H9 (cell line): ENCODE measurements around the gene OLFM1. TPM values are rescaled to one million over a fixed set of nuclear protein-coding genes. Genes with fewer than 3 reads are reported as not detected.
A peak's percentile ranks its signal among the peaks of the same experiment; 100 is the strongest.

Source experiments
- DNase-seq: peaks from one replicate; pipeline ENCODE4 v3.0.0-alpha.2; 2017
- H2AFZ ChIP-seq: one replicate; pipeline ENCODE4 v1.6.1; 2013; ENCODE audit warnings: mild to moderate bottlenecking, low read length, control low read depth, moderate library complexity
- H2AK5ac ChIP-seq: 2 replicates; pipeline ENCODE4 v1.6.1; 2013; ENCODE audit warnings: low read length, control low read depth, mixed read lengths; ENCODE audit not compliant: insufficient read length
- H2BK120ac ChIP-seq: one replicate; pipeline ENCODE4 v1.6.1; 2013; ENCODE audit warnings: low read depth, mild to moderate bottlenecking, low read length, control low read depth, inconsistent platforms; ENCODE audit not compliant: poor library complexity, severe bottlenecking
- H2BK12ac ChIP-seq: 2 replicates; pipeline ENCODE4 v1.6.1; 2013; ENCODE audit warnings: low read length, control low read depth, mixed read lengths, low read depth; ENCODE audit not compliant: insufficient read length
- H2BK15ac ChIP-seq: 2 replicates; pipeline ENCODE4 v1.6.1; 2013; ENCODE audit warnings: low read depth, low read length, control low read depth
- H2BK20ac ChIP-seq: one replicate; pipeline ENCODE4 v1.6.1; 2013; ENCODE audit warnings: low read depth, mild to moderate bottlenecking, low read length, control low read depth, inconsistent platforms; ENCODE audit not compliant: poor library complexity, severe bottlenecking
- H2BK5ac ChIP-seq: 2 replicates; pipeline ENCODE4 v1.6.1; 2013; ENCODE audit warnings: low read length, control low read depth, mixed read lengths; ENCODE audit not compliant: insufficient read length
- H3K14ac ChIP-seq: 2 replicates; pipeline ENCODE4 v1.6.1; 2013; ENCODE audit warnings: low read length, control low read depth; ENCODE audit not compliant: insufficient read depth
- H3K18ac ChIP-seq: 2 replicates; pipeline ENCODE4 v1.6.1; 2013; ENCODE audit warnings: low read depth, mild to moderate bottlenecking, mixed read lengths, low read length, control low read depth; ENCODE audit not compliant: insufficient read length
- H3K23ac ChIP-seq: 2 replicates; pipeline ENCODE4 v1.6.1; 2013; ENCODE audit warnings: low read length, control low read depth, mixed read lengths, low read depth; ENCODE audit not compliant: insufficient read length
- H3K23me2 ChIP-seq: 2 replicates; pipeline ENCODE4 v1.6.1; 2013; ENCODE audit warnings: low read depth, mild to moderate bottlenecking, mixed read lengths, low read length, control low read depth; ENCODE audit not compliant: insufficient read length, poor library complexity, severe bottlenecking
- H3K27ac ChIP-seq: 2 replicates; pipeline ENCODE4 v1.5.1; 2013; ENCODE audit warnings: low read length, control low read depth, mixed read lengths, low read depth; ENCODE audit not compliant: insufficient read length
- H3K27me3 ChIP-seq: 2 replicates; pipeline ENCODE4 v1.6.1; 2013; ENCODE audit warnings: low read length, control low read depth, inconsistent platforms; ENCODE audit not compliant: insufficient read depth
- H3K4ac ChIP-seq: 2 replicates; pipeline ENCODE4 v1.6.1; 2013; ENCODE audit warnings: low read depth, mild to moderate bottlenecking, control low read depth, inconsistent platforms, low read length, moderate library complexity
- H3K4me1 ChIP-seq: 2 replicates; pipeline ENCODE4 v1.6.1; 2013; ENCODE audit warnings: low read length, control low read depth, inconsistent platforms; ENCODE audit not compliant: insufficient read depth
- H3K4me2 ChIP-seq: 2 replicates; pipeline ENCODE4 v1.6.1; 2013; ENCODE audit warnings: low read length, control low read depth, mixed read lengths; ENCODE audit not compliant: insufficient read length, insufficient read depth
- H3K56ac ChIP-seq: 2 replicates; pipeline ENCODE4 v1.6.1; 2013; ENCODE audit warnings: low read depth, mild to moderate bottlenecking, mixed read lengths, low read length, control low read depth; ENCODE audit not compliant: insufficient read length
- H3K79me1 ChIP-seq: 2 replicates; pipeline ENCODE4 v1.6.1; 2013; ENCODE audit warnings: low read depth, mild to moderate bottlenecking, moderate library complexity, low read length, control low read depth, inconsistent platforms; ENCODE audit not compliant: insufficient read depth, poor library complexity, severe bottlenecking
- H3K79me2 ChIP-seq: 2 replicates; pipeline ENCODE4 v1.6.1; 2013; ENCODE audit warnings: low read length, control low read depth, inconsistent platforms; ENCODE audit not compliant: insufficient read depth
- H3K9ac ChIP-seq: 2 replicates; pipeline ENCODE4 v1.6.1; 2013; ENCODE audit warnings: low read length, control low read depth, mixed read lengths; ENCODE audit not compliant: insufficient read length; ENCODE audit errors: extremely low read depth
- H3K9me3 ChIP-seq: one replicate; pipeline ENCODE4 v1.6.1; 2013; ENCODE audit warnings: low read depth, low read length, inconsistent platforms; ENCODE audit not compliant: control insufficient read depth
- H3T11ph ChIP-seq: one replicate; pipeline ENCODE4 v1.6.1; 2013; ENCODE audit warnings: mild to moderate bottlenecking, low read length, control low read depth, inconsistent platforms
- H4K20me1 ChIP-seq: one replicate; pipeline ENCODE4 v1.6.1; 2013; ENCODE audit not compliant: control insufficient read depth, insufficient read length, insufficient read depth
- H4K5ac ChIP-seq: 2 replicates; pipeline ENCODE4 v1.6.1; 2013; ENCODE audit warnings: low read depth, mild to moderate bottlenecking, mixed read lengths, low read length, control low read depth; ENCODE audit not compliant: insufficient read length
- H4K8ac ChIP-seq: replicated peaks from 2 replicates; pipeline ENCODE4 v1.6.1; 2013; ENCODE audit warnings: low read length, control low read depth, mixed read lengths, low read depth; ENCODE audit not compliant: insufficient read length
- H4K91ac ChIP-seq: 2 replicates; pipeline ENCODE4 v1.6.1; 2013; ENCODE audit warnings: low read depth, mild to moderate bottlenecking, moderate library complexity, mixed read lengths, low read length, control low read depth; ENCODE audit not compliant: insufficient read length
- H3K27ac Mint-ChIP-seq, 3 experiments: 2 replicates in 2 of 3; 3 replicates in 1 of 3; pipeline ENCODE4 v1.8.0; 2020 to 2021; ENCODE audit warnings: mixed read lengths in 3 of 3, mild to moderate bottlenecking in 1 of 3, moderate library complexity in 1 of 3
- H3K27me3 Mint-ChIP-seq: 2 replicates; pipeline ENCODE4 v1.8.0; 2021; ENCODE audit warnings: low read depth, mild to moderate bottlenecking, moderate library complexity, mixed read lengths
- H3K36me3 Mint-ChIP-seq, 3 experiments: 2 replicates in 2 of 3; 3 replicates in 1 of 3; pipeline ENCODE4 v1.8.0; 2020 to 2021; ENCODE audit warnings: low read depth in 3 of 3, mixed read lengths in 3 of 3; ENCODE audit not compliant: insufficient read depth in 1 of 3
- H3K4me1 Mint-ChIP-seq, 2 experiments: 2 replicates each; pipeline ENCODE4 v1.8.0; 2020; ENCODE audit warnings: mixed read lengths in 2 of 2
- H3K4me3 Mint-ChIP-seq, 2 experiments: 2 replicates in 1 of 2; 3 replicates in 1 of 2; pipeline ENCODE4 v1.8.0; 2020 to 2021; ENCODE audit warnings: mild to moderate bottlenecking in 2 of 2, mixed read lengths in 2 of 2, moderate library complexity in 1 of 2
- H3K9me3 Mint-ChIP-seq, 2 experiments: 2 replicates in 1 of 2; 3 replicates in 1 of 2; pipeline ENCODE4 v1.8.0; 2020; ENCODE audit warnings: mild to moderate bottlenecking in 2 of 2, mixed read lengths in 2 of 2, moderate library complexity in 1 of 2
- CTCF ChIP-seq: fragments of 200-600 bp; sonication (generic); conservative IDR thresholded peaks from 3 replicates; pipeline ENCODE4 v1.8.0; 2021; ENCODE audit warnings: antibody characterized with exemption, mild to moderate bottlenecking
- WGBS: extraction: QIAGEN DNeasy Blood & Tissue Kit; methylation state at CpG from one replicate; pipeline ENCODE4 v1.1.7; 2013; ENCODE audit warnings: missing lambda C conversion rate, low lambda C conversion rate, mixed read lengths; ENCODE audit not compliant: insufficient read length; ENCODE audit errors: extremely low coverage; 5-methylcytosine and 5-hydroxymethylcytosine counted together
- total RNA-seq: library from RNA; stranded (reverse); gene quantifications from 2 replicates; pipeline ENCODE4 v1.2.1, GENCODE V29; 2021

The OLFM1 gene
- total RNA-seq, 1 experiment from 2014 or later = 34.1 TPM

GRCh38 chr9:135087899-135088347 is 455 bp downstream of the OLFM1 start:
- Histone ChIP-seq H2BK12ac (no peak overlapping the region), H4K8ac (no peak overlapping the region), H3K14ac (no peak overlapping the region; the same call in 1 of the 2 replicates), H4K20me1 (no peaks in the 10 kb centered on the region), H3K27ac (no peak overlapping the region), H3K23me2 (peaks cover 19% of the 10 kb centered on the region), H2BK20ac (no peak overlapping the region), H4K5ac (no peak overlapping the region), H3K18ac (no peak overlapping the region), H3K79me2 (no peaks in the 10 kb centered on the region), H4K91ac (no peak overlapping the region), H2AK5ac (no peak overlapping the region), H3K56ac (no peak overlapping the region), H2BK120ac (no peak overlapping the region), H3K4me1 (no peaks in the 10 kb centered on the region; the same call in 1 of the 2 replicates), H3K9ac (no peak overlapping the region), H2AFZ (no peak overlapping the region), H3K79me1 (no peaks in the 10 kb centered on the region), H2BK15ac (no peak overlapping the region), H2BK5ac (no peak overlapping the region), H3K23ac (no peak overlapping the region), H3T11ph (no peak overlapping the region), H3K4ac (no peak overlapping the region), H3K9me3 (no peaks in the 10 kb centered on the region), H3K4me2 (peak overlapping the region; percentile 72), H3K27me3 (peaks cover 2% of the 10 kb centered on the region; the same call in 1 of the 2 replicates)
- H3K27me3 Mint-ChIP-seq = peaks cover 55% of the 10 kb centered on the region
- peak overlapping the region; percentile 67 to 82; a peak in 4 of 5 replicates for H3K4me3 Mint-ChIP-seq
- H3K4me1 Mint-ChIP-seq = peaks cover 20 to 23% of the 10 kb centered on the region in 2 experiments
- WGBS = no CpG with 5 or more reads among the region's 57 CpGs
- no peak overlapping the region for H3K27ac Mint-ChIP-seq
- H3K9me3 Mint-ChIP-seq = peaks cover 0 to 2% of the 10 kb centered on the region in 2 experiments; a peak in 1 of 5 replicates
- TF ChIP-seq CTCF = no peak
- no peak for DNase-seq
- H3K36me3 Mint-ChIP-seq = peaks cover 14 to 20% (median 17%) of the 10 kb centered on the region in 3 experiments; a peak in 6 of 7 replicates
